ENCODE results near the gene SIPA1L3. TPM values are rescaled to one million over a fixed set of nuclear protein-coding genes. Genes with fewer than 3 reads are reported as not detected.

SIPA1L3 gene
- total and polyA plus RNA-seq, 2 experiments from 2014 or later, result 15.7 to 54.1 TPM

DNA sequence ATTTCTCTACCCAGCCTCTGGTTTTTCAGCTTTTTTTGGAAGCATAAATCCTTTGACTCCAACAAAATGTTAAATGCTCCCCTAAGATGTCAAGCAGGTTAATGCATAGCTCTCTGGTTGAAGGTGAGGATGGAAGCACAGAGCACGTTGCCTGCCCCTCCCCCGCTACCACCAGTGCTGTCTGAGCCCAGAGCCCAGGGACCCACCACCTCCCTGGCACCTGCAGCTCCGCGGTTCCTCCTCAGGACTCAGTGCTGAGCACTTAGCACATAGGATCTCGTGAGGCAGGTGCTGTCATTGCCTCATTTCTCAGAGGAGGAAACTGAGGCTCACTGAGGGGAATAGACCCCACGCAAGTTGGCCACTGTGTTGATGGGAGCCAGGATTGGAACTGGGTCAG lies 268.4 kb downstream of the SIPA1L3 start (continued):
- TF ChIP-seq, protein P1, sequence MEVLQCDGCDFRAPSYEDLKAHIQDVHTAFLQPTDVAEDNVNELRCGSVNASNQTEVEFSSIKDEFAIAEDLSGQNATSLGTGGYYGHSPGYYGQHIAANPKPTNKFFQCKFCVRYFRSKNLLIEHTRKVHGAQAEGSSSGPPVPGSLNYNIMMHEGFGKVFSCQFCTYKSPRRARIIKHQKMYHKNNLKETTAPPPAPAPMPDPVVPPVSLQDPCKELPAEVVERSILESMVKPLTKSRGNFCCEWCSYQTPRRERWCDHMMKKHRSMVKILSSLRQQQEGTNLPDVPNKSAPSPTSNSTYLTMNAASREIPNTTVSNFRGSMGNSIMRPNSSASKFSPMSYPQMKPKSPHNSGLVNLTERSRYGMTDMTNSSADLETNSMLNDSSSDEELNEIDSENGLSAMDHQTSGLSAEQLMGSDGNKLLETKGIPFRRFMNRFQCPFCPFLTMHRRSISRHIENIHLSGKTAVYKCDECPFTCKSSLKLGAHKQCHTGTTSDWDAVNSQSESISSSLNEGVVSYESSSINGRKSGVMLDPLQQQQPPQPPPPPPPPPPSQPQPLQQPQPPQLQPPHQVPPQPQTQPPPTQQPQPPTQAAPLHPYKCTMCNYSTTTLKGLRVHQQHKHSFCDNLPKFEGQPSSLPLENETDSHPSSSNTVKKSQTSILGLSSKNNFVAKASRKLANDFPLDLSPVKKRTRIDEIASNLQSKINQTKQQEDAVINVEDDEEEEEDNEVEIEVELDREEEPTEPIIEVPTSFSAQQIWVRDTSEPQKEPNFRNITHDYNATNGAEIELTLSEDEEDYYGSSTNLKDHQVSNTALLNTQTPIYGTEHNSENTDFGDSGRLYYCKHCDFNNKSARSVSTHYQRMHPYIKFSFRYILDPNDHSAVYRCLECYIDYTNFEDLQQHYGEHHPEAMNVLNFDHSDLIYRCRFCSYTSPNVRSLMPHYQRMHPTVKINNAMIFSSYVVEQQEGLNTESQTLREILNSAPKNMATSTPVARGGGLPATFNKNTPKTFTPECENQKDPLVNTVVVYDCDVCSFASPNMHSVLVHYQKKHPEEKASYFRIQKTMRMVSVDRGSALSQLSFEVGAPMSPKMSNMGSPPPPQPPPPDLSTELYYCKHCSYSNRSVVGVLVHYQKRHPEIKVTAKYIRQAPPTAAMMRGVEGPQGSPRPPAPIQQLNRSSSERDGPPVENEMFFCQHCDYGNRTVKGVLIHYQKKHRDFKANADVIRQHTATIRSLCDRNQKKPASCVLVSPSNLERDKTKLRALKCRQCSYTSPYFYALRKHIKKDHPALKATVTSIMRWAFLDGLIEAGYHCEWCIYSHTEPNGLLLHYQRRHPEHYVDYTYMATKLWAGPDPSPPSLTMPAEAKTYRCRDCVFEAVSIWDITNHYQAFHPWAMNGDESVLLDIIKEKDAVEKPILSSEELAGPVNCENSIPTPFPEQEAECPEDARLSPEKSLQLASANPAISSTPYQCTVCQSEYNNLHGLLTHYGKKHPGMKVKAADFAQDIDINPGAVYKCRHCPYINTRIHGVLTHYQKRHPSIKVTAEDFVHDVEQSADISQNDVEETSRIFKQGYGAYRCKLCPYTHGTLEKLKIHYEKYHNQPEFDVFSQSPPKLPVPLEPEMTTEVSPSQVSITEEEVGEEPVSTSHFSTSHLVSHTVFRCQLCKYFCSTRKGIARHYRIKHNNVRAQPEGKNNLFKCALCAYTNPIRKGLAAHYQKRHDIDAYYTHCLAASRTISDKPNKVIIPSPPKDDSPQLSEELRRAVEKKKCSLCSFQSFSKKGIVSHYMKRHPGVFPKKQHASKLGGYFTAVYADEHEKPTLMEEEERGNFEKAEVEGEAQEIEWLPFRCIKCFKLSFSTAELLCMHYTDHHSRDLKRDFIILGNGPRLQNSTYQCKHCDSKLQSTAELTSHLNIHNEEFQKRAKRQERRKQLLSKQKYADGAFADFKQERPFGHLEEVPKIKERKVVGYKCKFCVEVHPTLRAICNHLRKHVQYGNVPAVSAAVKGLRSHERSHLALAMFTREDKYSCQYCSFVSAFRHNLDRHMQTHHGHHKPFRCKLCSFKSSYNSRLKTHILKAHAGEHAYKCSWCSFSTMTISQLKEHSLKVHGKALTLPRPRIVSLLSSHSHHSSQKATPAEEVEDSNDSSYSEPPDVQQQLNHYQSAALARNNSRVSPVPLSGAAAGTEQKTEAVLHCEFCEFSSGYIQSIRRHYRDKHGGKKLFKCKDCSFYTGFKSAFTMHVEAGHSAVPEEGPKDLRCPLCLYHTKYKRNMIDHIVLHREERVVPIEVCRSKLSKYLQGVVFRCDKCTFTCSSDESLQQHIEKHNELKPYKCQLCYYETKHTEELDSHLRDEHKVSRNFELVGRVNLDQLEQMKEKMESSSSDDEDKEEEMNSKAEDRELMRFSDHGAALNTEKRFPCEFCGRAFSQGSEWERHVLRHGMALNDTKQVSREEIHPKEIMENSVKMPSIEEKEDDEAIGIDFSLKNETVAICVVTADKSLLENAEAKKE (CRISPR knock-in tag; IDR thresholded peaks at IDR 0.05), result no peak
- TF ChIP-seq NANOG (IDR thresholded peaks at IDR 0.05; ENCODE audit: borderline replicate concordance), result no peak

DNA sequence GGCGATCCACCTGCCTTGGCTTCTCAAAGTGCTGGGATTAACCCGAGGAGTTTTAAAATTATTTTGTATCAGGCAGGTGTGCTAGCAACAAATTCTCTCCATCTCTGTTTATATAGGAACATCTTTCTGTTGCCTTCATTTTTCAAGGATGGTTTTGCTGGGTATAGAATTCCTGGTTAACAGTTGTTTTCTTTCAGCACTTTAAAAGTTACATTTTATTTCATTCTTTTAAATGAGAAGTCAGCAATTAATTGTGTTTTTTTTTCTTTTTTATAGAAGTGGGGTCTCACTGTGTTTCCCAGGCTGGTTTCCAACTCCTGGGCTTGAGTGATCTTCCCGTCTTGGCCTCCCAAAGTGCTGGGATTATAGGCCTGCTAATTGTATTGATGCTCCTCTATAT lies 273.1 kb downstream of the SIPA1L3 start:
- no peaks in the 10 kb centered on the region for H3K79me2 ChIP-seq (replicated peaks; ENCODE audit: insufficient read depth)
- peaks cover 7% of the 10 kb centered on the region; the same call in 1 of the 2 replicates for H4K20me1 ChIP-seq (replicated peaks; ENCODE audit: insufficient read depth)
- H3K9me3 Mint-ChIP-seq, result peaks cover 7% of the 10 kb centered on the region
- H3K4me3 ChIP-seq, result no peak overlapping the region
- DNase-seq (ENCODE audit: low spot score) (no peak), ATAC-seq (no peak)
- H3K27me3 Mint-ChIP-seq (ENCODE audit: insufficient read depth, low read depth, poor library complexity), result peaks cover 19% of the 10 kb centered on the region
- no peaks in the 10 kb centered on the region for H3K9me2 ChIP-seq (ENCODE audit: insufficient read depth)
- H3K27me3 ChIP-seq (ENCODE audit: insufficient read depth), result no peaks in the 10 kb centered on the region
- H3F3A ChIP-seq (replicated peaks; ENCODE audit: low read depth), result no peaks in the 10 kb centered on the region
- no peak overlapping the region for H3K4me2 ChIP-seq
- no peak overlapping the region for H3K4me3 Mint-ChIP-seq
- H3K4me1 ChIP-seq (ENCODE audit: insufficient read depth), result peaks cover 12% of the 10 kb centered on the region; the same call in 1 of the 2 replicates
- no peak overlapping the region for H2AFZ ChIP-seq
- H3K27ac ChIP-seq (ENCODE audit: low read depth), result no peak overlapping the region
- H3K36me3 ChIP-seq (ENCODE audit: insufficient read depth), result no peaks in the 10 kb centered on the region
- peaks cover 25% of the 10 kb centered on the region; the same call in 2 of the 3 replicates for H3K4me1 Mint-ChIP-seq
- no peak overlapping the region for H3K27ac Mint-ChIP-seq
- H3K36me3 Mint-ChIP-seq (ENCODE audit: low read depth), result peaks cover 24% of the 10 kb centered on the region
- TF ChIP-seq, protein P1 (CRISPR knock-in tag; IDR thresholded peaks at IDR 0.05), result no peak
- TF ChIP-seq ZNF114 (CRISPR knock-in tag; IDR thresholded peaks at IDR 0.05) (no peak), EZH2phosphoT487 (IDR thresholded peaks at IDR 0.05; ENCODE audit: unreplicated experiment) (no peak), POLR2AphosphoS5 (IDR thresholded peaks at IDR 0.05; ENCODE audit: low read depth) (no peak)
- TF ChIP-seq, protein P2, sequence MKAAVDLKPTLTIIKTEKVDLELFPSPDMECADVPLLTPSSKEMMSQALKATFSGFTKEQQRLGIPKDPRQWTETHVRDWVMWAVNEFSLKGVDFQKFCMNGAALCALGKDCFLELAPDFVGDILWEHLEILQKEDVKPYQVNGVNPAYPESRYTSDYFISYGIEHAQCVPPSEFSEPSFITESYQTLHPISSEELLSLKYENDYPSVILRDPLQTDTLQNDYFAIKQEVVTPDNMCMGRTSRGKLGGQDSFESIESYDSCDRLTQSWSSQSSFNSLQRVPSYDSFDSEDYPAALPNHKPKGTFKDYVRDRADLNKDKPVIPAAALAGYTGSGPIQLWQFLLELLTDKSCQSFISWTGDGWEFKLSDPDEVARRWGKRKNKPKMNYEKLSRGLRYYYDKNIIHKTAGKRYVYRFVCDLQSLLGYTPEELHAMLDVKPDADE (IDR thresholded peaks at IDR 0.05), result no peak

Data from GM23338 (cell line).